H1 (cell line): Measurements from ENCODE around the gene DVL1. TPM values are rescaled to one million over a fixed set of nuclear protein-coding genes. Genes with fewer than 3 reads are reported as not detected.

Source experiments
- CTBP2 ChIP-seq: IDR thresholded peaks from 2 replicates; pipeline ENCODE4 v1.7.0; 2011; ENCODE audit warnings: borderline replicate concordance, mild to moderate bottlenecking, moderate library complexity, mixed read lengths, low read length; ENCODE audit not compliant: insufficient read depth, insufficient read length
- EP300 ChIP-seq, 2 experiments: IDR thresholded peaks; 1 replicate in 1 of 2; 2 replicates in 1 of 2; pipeline ENCODE4 v1.6.1; 2011 to 2012; ENCODE audit warnings: low read depth in 2 of 2, low read length in 2 of 2, mild to moderate bottlenecking in 2 of 2, borderline replicate concordance in 1 of 2, inconsistent platforms in 1 of 2, moderate library complexity in 1 of 2
- JUN ChIP-seq: IDR thresholded peaks from 2 replicates; pipeline ENCODE4 v1.6.1; 2011; ENCODE audit warnings: low read depth, mild to moderate bottlenecking, improper control_type of control experiment, low read length
- KDM4A ChIP-seq: IDR thresholded peaks from one replicate; pipeline ENCODE4 v1.7.1; 2012; ENCODE audit warnings: low read depth, mild to moderate bottlenecking, moderate library complexity, low read length, inconsistent platforms; ENCODE audit not compliant: severe bottlenecking
- SP2 ChIP-seq: IDR thresholded peaks from 2 replicates; pipeline ENCODE4 v1.6.1; 2012; ENCODE audit warnings: mild to moderate bottlenecking, low read length, inconsistent platforms
- TAF7 ChIP-seq: optimal IDR thresholded peaks from 2 replicates; pipeline ENCODE3; 2011; ENCODE audit warnings: low read depth, mild to moderate bottlenecking, inconsistent platforms, low read length, moderate library complexity, borderline replicate concordance
- TEAD4 ChIP-seq: IDR thresholded peaks from 2 replicates; pipeline ENCODE4 v1.6.1; 2012; ENCODE audit warnings: low read depth, low read length, inconsistent platforms, mixed read lengths
- polyA plus RNA-seq, 7 experiments: library from polyadenylated mRNA; depleted of rRNA in 3 of 7; stranded (reverse) in 5 of 7; unstranded in 2 of 7; fragments of >200 nt in 5 of 7; fragments of 200-250 nt in 2 of 7; gene quantifications; 1 replicate in 5 of 7; 2 replicates in 1 of 7; 4 replicates in 1 of 7; pipeline versions ENCODE4 v1.2.1 to v1.2.3, GENCODE V29; 2011 to 2013; ENCODE audit warnings: missing spikeins in 2 of 7, mixed read lengths in 2 of 7
- total RNA-seq: library from RNA; stranded (reverse); fragmentation: NEBNext Ultra II Directional; extraction: Animal tissue kit (Norgen Biotek cat#: 25700); gene quantifications from 2 replicates; pipeline ENCODE4 v1.2.1, GENCODE V29; 2021
- TF ChIP-seq, protein P1 (sequence below): fragments of 300-600 bp; sonication (generic); IDR thresholded peaks from 2 replicates; pipeline ENCODE4 v1.7.1; 2012; ENCODE audit warnings: low read length, moderate library complexity, mild to moderate bottlenecking, inconsistent platforms; ENCODE audit not compliant: insufficient replicate concordance
- TF ChIP-seq, protein P2 (sequence below): IDR thresholded peaks from 2 replicates; pipeline ENCODE4 v1.6.1; 2012; ENCODE audit warnings: low read length, inconsistent platforms

Gene DVL1
- total and polyA plus RNA-seq, 2 of the 8 experiments (the other 6 are each of a cell fraction or from before 2014, with no cell fraction given), result 39.4 to 58.9 TPM

DNA sequence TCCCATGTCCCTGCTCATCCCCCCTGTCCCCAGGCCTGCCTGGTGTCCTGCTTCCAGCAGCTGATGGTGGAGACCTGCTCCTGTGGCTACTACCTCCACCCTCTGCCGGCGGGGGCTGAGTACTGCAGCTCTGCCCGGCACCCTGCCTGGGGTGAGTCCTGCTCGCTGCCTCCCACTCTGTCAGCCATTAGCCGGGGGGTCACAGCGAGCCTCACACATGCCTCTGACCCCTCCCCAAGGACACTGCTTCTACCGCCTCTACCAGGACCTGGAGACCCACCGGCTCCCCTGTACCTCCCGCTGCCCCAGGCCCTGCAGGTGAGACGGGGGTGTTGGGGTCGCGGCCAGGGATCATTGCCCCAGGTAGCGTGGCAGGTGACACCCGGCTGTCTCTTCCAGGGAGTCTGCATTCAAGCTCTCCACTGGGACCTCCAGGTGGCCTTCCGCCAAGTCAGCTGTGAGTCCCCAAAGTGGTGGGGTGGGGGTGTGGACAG, 58.9 kb downstream of the DVL1 start (continued):
- TF ChIP-seq, protein P1, sequence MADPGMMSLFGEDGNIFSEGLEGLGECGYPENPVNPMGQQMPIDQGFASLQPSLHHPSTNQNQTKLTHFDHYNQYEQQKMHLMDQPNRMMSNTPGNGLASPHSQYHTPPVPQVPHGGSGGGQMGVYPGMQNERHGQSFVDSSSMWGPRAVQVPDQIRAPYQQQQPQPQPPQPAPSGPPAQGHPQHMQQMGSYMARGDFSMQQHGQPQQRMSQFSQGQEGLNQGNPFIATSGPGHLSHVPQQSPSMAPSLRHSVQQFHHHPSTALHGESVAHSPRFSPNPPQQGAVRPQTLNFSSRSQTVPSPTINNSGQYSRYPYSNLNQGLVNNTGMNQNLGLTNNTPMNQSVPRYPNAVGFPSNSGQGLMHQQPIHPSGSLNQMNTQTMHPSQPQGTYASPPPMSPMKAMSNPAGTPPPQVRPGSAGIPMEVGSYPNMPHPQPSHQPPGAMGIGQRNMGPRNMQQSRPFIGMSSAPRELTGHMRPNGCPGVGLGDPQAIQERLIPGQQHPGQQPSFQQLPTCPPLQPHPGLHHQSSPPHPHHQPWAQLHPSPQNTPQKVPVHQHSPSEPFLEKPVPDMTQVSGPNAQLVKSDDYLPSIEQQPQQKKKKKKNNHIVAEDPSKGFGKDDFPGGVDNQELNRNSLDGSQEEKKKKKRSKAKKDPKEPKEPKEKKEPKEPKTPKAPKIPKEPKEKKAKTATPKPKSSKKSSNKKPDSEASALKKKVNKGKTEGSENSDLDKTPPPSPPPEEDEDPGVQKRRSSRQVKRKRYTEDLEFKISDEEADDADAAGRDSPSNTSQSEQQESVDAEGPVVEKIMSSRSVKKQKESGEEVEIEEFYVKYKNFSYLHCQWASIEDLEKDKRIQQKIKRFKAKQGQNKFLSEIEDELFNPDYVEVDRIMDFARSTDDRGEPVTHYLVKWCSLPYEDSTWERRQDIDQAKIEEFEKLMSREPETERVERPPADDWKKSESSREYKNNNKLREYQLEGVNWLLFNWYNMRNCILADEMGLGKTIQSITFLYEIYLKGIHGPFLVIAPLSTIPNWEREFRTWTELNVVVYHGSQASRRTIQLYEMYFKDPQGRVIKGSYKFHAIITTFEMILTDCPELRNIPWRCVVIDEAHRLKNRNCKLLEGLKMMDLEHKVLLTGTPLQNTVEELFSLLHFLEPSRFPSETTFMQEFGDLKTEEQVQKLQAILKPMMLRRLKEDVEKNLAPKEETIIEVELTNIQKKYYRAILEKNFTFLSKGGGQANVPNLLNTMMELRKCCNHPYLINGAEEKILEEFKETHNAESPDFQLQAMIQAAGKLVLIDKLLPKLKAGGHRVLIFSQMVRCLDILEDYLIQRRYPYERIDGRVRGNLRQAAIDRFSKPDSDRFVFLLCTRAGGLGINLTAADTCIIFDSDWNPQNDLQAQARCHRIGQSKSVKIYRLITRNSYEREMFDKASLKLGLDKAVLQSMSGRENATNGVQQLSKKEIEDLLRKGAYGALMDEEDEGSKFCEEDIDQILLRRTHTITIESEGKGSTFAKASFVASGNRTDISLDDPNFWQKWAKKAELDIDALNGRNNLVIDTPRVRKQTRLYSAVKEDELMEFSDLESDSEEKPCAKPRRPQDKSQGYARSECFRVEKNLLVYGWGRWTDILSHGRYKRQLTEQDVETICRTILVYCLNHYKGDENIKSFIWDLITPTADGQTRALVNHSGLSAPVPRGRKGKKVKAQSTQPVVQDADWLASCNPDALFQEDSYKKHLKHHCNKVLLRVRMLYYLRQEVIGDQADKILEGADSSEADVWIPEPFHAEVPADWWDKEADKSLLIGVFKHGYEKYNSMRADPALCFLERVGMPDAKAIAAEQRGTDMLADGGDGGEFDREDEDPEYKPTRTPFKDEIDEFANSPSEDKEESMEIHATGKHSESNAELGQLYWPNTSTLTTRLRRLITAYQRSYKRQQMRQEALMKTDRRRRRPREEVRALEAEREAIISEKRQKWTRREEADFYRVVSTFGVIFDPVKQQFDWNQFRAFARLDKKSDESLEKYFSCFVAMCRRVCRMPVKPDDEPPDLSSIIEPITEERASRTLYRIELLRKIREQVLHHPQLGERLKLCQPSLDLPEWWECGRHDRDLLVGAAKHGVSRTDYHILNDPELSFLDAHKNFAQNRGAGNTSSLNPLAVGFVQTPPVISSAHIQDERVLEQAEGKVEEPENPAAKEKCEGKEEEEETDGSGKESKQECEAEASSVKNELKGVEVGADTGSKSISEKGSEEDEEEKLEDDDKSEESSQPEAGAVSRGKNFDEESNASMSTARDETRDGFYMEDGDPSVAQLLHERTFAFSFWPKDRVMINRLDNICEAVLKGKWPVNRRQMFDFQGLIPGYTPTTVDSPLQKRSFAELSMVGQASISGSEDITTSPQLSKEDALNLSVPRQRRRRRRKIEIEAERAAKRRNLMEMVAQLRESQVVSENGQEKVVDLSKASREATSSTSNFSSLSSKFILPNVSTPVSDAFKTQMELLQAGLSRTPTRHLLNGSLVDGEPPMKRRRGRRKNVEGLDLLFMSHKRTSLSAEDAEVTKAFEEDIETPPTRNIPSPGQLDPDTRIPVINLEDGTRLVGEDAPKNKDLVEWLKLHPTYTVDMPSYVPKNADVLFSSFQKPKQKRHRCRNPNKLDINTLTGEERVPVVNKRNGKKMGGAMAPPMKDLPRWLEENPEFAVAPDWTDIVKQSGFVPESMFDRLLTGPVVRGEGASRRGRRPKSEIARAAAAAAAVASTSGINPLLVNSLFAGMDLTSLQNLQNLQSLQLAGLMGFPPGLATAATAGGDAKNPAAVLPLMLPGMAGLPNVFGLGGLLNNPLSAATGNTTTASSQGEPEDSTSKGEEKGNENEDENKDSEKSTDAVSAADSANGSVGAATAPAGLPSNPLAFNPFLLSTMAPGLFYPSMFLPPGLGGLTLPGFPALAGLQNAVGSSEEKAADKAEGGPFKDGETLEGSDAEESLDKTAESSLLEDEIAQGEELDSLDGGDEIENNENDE, result no peak
- TF ChIP-seq TAF7, result no peak
- TF ChIP-seq EP300 (IDR thresholded peaks at IDR 0.05; ENCODE audit: borderline replicate concordance in 1 of 2, low read depth in 2 of 2, low read length in 2 of 2), result no peak
- no peak for TF ChIP-seq JUN
- TF ChIP-seq TEAD4, result no peak
- TF ChIP-seq, protein P2, sequence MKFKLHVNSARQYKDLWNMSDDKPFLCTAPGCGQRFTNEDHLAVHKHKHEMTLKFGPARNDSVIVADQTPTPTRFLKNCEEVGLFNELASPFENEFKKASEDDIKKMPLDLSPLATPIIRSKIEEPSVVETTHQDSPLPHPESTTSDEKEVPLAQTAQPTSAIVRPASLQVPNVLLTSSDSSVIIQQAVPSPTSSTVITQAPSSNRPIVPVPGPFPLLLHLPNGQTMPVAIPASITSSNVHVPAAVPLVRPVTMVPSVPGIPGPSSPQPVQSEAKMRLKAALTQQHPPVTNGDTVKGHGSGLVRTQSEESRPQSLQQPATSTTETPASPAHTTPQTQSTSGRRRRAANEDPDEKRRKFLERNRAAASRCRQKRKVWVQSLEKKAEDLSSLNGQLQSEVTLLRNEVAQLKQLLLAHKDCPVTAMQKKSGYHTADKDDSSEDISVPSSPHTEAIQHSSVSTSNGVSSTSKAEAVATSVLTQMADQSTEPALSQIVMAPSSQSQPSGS, result no peak
- TF ChIP-seq KDM4A, result no peak
- TF ChIP-seq CTBP2, result no peak
- TF ChIP-seq SP2, result no peak
